ENCODE data around the gene RASA1. TPM values are rescaled to one million over a fixed set of nuclear protein-coding genes. Genes with fewer than 3 reads are reported as not detected.

Gene RASA1
- total and polyA plus RNA-seq, 9 of the 15 experiments (the other 6 are each of a cell fraction or from before 2014, with no cell fraction given), result 3.2 to 17.3 (median 9.2) TPM

GRCh38 chr5:87382224-87382623 is 114.5 kb downstream of the RASA1 start:
- 94% methylated on average over 1 of the region's 1 CpG for WGBS (ENCODE audit: insufficient coverage, low coverage, missing lambda C conversion rate)
- DNase-seq (ENCODE audit: extremely low read depth in 1 of 4, low spot score in 3 of 4), result no peak
- no peaks in the 10 kb centered on the region for H3K9me1 ChIP-seq (ENCODE audit: control insufficient read depth, insufficient read depth, low read length)
- in situ Hi-C loops (cut with MboI) (no loop called here), intact Hi-C loops (cut with micrococcal nuclease) (no loop called here)
- H3K4me3 ChIP-seq, result no peak overlapping the region
- TF ChIP-seq ZNF408 (CRISPR knock-in tag; IDR thresholded peaks at IDR 0.05; ENCODE audit: low read depth) (no peak), CEBPG (CRISPR knock-in tag; IDR thresholded peaks at IDR 0.05) (no peak), CEBPG (tag; conservative IDR thresholded peaks at IDR 0.05 in 1 of 2, IDR thresholded peaks at IDR 0.05 in 1 of 2) (peak; percentile 42 to 88; a peak in 3 of 4 replicates), CEBPB (tag; IDR thresholded peaks at IDR 0.05) (peak; percentile 86), TGIF2 (CRISPR knock-in tag; IDR thresholded peaks at IDR 0.05) (no peak)
- no peak overlapping the region for H3K4me2 ChIP-seq (ENCODE audit: insufficient read depth, low read length)
- ChIA-PET POLR2A (interaction anchor here (0.6 kb wide), 1 partner anchor 17 kb away, joined by 3 read pairs; no protein-coding TSS in a partner anchor), CTCF (ENCODE audit: low intra/inter-chr PET ratio) (no interaction called here)
- no peak overlapping the region for H3K27ac ChIP-seq (ENCODE audit: extremely low read depth, low read depth, low read length)
- ATAC-seq, result no peak
- H3K79me2 ChIP-seq (ENCODE audit: control insufficient read depth, insufficient read depth, low read length), result no peaks in the 10 kb centered on the region
- H3K9ac ChIP-seq (ENCODE audit: insufficient read depth in 1 of 2, low read depth in 2 of 2, low read length in 2 of 2), result no peak overlapping the region
- H3K27me3 ChIP-seq (ENCODE audit: control insufficient read depth in 2 of 2, insufficient read depth in 2 of 2, low read length in 2 of 2), result no peaks in the 10 kb centered on the region
- H4K20me1 ChIP-seq (replicated peaks; ENCODE audit: control insufficient read depth, insufficient read depth, low read length), result no peaks in the 10 kb centered on the region
- H3K36me3 ChIP-seq (ENCODE audit: control insufficient read depth, insufficient read depth, low read length), result peaks cover 94% of the 10 kb centered on the region
- H3K9me3 ChIP-seq (replicated peaks; ENCODE audit: control insufficient read depth, insufficient read depth, low read depth, low read length), result no peaks in the 10 kb centered on the region
- H3K4me1 ChIP-seq (replicated peaks in 1 of 2; ENCODE audit: control insufficient read depth in 2 of 2, insufficient read depth in 2 of 2, low read length in 2 of 2), result no peaks in the 10 kb centered on the region
- FAIRE-seq, result no peak
- no TSS peak for BruUV-seq (replicated peaks)
- no peak overlapping the region for H2AFZ ChIP-seq (ENCODE audit: low read depth, low read length)

GRCh38 chr5:87383216-87383615 is 115.5 kb downstream of the RASA1 start:
- Histone ChIP-seq H3K27ac (ENCODE audit: extremely low read depth, low read depth, low read length) (no peak overlapping the region), H3K9me3 (replicated peaks; ENCODE audit: control insufficient read depth, insufficient read depth, low read depth, low read length) (no peaks in the 10 kb centered on the region), H4K20me1 (replicated peaks; ENCODE audit: control insufficient read depth, insufficient read depth, low read length) (no peaks in the 10 kb centered on the region), H3K4me3 (no peak overlapping the region), H3K27me3 (ENCODE audit: control insufficient read depth in 2 of 2, insufficient read depth in 2 of 2, low read length in 2 of 2) (no peaks in the 10 kb centered on the region), H3K36me3 (ENCODE audit: control insufficient read depth, insufficient read depth, low read length) (peaks cover 96% of the 10 kb centered on the region), H3K9ac (ENCODE audit: insufficient read depth in 1 of 2, low read depth in 2 of 2, low read length in 2 of 2) (no peak overlapping the region), H3K4me1 (replicated peaks in 1 of 2; ENCODE audit: control insufficient read depth in 2 of 2, insufficient read depth in 2 of 2, low read length in 2 of 2) (no peaks in the 10 kb centered on the region), H3K9me1 (ENCODE audit: control insufficient read depth, insufficient read depth, low read length) (no peaks in the 10 kb centered on the region), H2AFZ (ENCODE audit: low read depth, low read length) (no peak overlapping the region), H3K79me2 (ENCODE audit: control insufficient read depth, insufficient read depth, low read length) (no peaks in the 10 kb centered on the region), H3K4me2 (ENCODE audit: insufficient read depth, low read length) (no peak overlapping the region)
- no peak for DNase-seq (ENCODE audit: extremely low read depth in 1 of 4, low spot score in 3 of 4)
- TF ChIP-seq ZNF717 (CRISPR knock-in tag; IDR thresholded peaks at IDR 0.05) (no peak), CCNT2 (IDR thresholded peaks at IDR 0.05; ENCODE audit: borderline replicate concordance, extremely low read depth, insufficient read length, low read depth, low read length) (no peak), ZNF239 (CRISPR knock-in tag; IDR thresholded peaks at IDR 0.05) (no peak)
- intact Hi-C loops (cut with micrococcal nuclease), result no loop called here
- ChIA-PET POLR2A (interaction anchor here (1.1 to 1.2 kb wide), 2 partner anchors 16 to 21 kb away, joined by 3 read pairs; no protein-coding TSS in a partner anchor), CTCF (ENCODE audit: low intra/inter-chr PET ratio) (no interaction called here)
- 93% methylated on average over 1 of the region's 1 CpG for WGBS (ENCODE audit: insufficient coverage, low coverage, missing lambda C conversion rate)
- in situ Hi-C loops (cut with MboI), result no loop called here
- no TSS peak for BruUV-seq (replicated peaks)
- FAIRE-seq, result no peak
- no peak for ATAC-seq

Measured in K562 (cell line).